ENCODE measurements around the gene CSRNP3. TPM values are rescaled to one million over a fixed set of nuclear protein-coding genes. Genes with fewer than 3 reads are reported as not detected.

Gene CSRNP3, protein sequence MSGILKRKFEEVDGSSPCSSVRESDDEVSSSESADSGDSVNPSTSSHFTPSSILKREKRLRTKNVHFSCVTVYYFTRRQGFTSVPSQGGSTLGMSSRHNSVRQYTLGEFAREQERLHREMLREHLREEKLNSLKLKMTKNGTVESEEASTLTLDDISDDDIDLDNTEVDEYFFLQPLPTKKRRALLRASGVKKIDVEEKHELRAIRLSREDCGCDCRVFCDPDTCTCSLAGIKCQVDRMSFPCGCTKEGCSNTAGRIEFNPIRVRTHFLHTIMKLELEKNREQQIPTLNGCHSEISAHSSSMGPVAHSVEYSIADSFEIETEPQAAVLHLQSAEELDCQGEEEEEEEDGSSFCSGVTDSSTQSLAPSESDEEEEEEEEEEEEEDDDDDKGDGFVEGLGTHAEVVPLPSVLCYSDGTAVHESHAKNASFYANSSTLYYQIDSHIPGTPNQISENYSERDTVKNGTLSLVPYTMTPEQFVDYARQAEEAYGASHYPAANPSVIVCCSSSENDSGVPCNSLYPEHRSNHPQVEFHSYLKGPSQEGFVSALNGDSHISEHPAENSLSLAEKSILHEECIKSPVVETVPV
- total RNA-seq, result not detected

DNA sequence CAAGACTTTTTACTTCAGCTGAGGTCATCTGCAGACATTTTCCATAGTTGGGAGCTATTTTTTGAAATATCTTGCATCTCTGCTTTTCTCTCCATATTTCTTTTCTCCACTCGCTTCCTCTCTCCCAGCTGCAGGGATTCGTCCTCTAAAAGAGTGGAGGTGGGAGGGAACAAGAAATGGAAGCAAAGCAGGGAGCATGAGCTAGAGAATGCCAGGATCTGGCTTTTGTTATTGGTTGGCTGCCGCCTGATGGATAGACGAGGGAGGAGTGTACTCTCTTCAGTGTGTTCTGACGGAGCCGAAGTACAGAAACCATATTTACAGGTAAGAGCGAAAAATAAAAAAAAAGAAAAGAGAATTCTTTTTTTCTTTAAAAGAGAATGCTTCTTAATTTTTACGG is at the start of gene CSRNP3:
TSS of gene CSRNP3 (plus strand) at position 282 of the 400 bp plus-strand sequence. CDS start 125,368 bp downstream, outside the sequence.
- peaks cover 4% of the 10 kb centered on the region for H3K27me3 Mint-ChIP-seq
- H3K9me3 Mint-ChIP-seq, result no peaks in the 10 kb centered on the region
- no peaks in the 10 kb centered on the region for H3K4me1 Mint-ChIP-seq
- no peak for ATAC-seq (replicated peaks)
- no peak within 1 kb of the TSS for H3K27ac Mint-ChIP-seq
- H3K4me3 Mint-ChIP-seq, result no peak within 1 kb of the TSS
- H3K36me3 Mint-ChIP-seq (ENCODE audit: low read depth), result no peaks in the 10 kb centered on the region

DNA sequence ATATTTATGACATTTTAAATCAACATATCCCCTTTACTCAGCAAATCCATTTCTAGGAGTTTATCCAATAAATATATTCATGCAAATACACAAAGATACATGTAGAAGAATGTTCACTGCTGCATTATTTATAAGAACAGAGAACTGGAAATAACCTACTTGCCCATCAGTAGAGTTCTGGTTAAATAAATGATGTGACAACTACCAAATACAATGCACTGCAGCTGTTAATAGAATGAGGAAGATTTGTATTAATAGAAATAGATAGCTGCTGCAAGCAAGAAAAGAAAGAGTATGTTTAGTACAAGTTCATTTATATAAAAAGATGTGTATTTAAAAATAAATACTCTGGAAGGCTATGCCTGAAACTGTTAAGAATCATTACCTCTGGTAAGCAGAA is 49.3 kb upstream of the CSRNP3 start:
- H3K4me1 Mint-ChIP-seq, result no peaks in the 10 kb centered on the region
- H3K27me3 Mint-ChIP-seq, result peaks cover 13% of the 10 kb centered on the region
- H3K36me3 Mint-ChIP-seq (ENCODE audit: low read depth), result no peaks in the 10 kb centered on the region
- ATAC-seq (replicated peaks), result no peak
- H3K27ac Mint-ChIP-seq, result no peak overlapping the region
- no peak overlapping the region for H3K4me3 Mint-ChIP-seq
- H3K9me3 Mint-ChIP-seq, result no peaks in the 10 kb centered on the region

DNA sequence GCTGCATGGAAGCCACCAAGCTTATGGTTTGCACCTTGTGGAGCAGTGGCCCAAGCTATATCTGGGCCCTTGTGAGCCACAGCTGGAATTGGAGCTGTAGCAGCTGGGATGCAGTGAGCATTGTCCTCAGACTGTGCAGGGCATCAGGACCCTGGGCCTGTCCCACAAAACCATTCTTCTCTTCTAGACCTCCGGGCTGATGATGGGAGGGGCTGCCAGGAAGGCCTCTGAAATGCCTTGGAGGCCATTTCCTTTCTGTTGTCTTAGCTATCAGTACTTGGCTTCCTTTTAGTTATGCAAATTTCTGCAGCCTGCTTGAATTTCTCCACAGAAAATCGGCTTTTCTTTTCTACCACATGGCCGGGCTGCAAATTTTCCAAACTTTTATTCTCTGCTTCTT is 46.4 kb upstream of the CSRNP3 start:
- no peaks in the 10 kb centered on the region for H3K4me1 Mint-ChIP-seq
- no peak overlapping the region for H3K4me3 Mint-ChIP-seq
- peaks cover 13% of the 10 kb centered on the region for H3K27me3 Mint-ChIP-seq
- H3K27ac Mint-ChIP-seq, result no peak overlapping the region
- ATAC-seq (replicated peaks), result no peak
- H3K9me3 Mint-ChIP-seq, result no peaks in the 10 kb centered on the region
- H3K36me3 Mint-ChIP-seq (ENCODE audit: low read depth), result no peaks in the 10 kb centered on the region

DNA sequence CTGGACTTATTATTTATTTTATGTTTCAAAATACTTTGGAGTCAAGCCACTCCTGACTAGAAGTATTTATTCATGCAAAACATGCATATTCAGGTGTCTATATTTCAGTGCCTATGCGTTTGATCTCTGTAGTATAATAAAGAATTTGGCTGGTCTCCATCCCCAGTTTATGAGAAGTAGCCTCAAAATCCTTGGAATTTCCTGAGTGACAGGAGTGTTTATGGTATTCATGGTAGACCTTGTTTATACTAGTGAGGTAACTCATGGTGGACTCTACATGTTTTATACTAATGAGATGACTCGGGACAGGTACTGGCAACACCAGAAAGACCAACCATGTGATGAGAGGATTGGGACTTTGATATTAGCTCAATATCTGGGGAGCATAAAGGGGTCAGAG is 43.9 kb upstream of the CSRNP3 start:
- no peak for ATAC-seq (replicated peaks)
- no peak overlapping the region for H3K27ac Mint-ChIP-seq
- no peaks in the 10 kb centered on the region for H3K4me1 Mint-ChIP-seq
- no peaks in the 10 kb centered on the region for H3K36me3 Mint-ChIP-seq (ENCODE audit: low read depth)
- no peaks in the 10 kb centered on the region for H3K9me3 Mint-ChIP-seq
- H3K4me3 Mint-ChIP-seq, result no peak overlapping the region
- H3K27me3 Mint-ChIP-seq, result peaks cover 7% of the 10 kb centered on the region

DNA sequence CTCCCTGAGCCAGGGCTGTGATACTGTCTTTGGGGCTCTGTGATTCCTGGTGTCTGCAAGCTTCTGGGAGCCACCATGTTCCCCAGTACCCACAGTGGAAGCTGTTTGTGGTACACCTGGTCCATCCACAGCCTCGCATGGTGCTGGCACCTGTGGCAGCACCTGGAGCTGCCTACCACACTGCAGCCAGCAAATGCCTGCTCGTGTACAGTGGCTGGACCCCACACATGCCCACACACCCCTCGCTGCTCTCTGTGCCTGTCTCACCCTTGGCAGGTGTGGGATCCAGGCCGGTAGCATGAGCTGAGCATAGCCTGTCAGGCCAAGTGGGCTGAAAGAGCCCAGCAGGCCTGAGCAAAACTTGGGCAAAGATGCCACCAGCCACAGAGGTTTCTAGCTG is 41.8 kb upstream of the CSRNP3 start:
- ATAC-seq (replicated peaks), result no peak
- H3K36me3 Mint-ChIP-seq (ENCODE audit: low read depth), result no peaks in the 10 kb centered on the region
- H3K4me3 Mint-ChIP-seq, result no peak overlapping the region
- H3K27me3 Mint-ChIP-seq, result peaks cover 3% of the 10 kb centered on the region
- H3K4me1 Mint-ChIP-seq, result no peaks in the 10 kb centered on the region
- H3K9me3 Mint-ChIP-seq, result no peaks in the 10 kb centered on the region
- no peak overlapping the region for H3K27ac Mint-ChIP-seq

DNA sequence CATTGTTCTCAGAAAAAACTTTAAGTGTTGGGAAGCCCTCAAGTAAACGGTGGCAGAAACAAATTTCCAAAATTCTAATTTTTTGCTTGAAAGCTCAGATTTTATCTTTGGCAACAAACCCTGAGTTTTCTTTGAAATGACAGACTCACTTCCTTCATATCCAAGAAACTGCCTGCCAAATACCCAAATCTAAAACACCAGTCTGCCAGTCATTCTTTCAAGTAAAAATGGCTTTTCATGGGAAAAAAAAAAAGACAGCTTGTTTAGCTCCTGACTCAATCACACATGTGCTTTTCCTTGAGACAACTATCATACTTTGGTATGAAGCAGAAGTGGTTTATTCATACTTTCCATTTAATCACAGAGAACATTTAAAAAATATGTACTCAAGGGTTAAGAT is 40.6 kb upstream of the CSRNP3 start:
- Mint-ChIP-seq H3K36me3 (ENCODE audit: low read depth) (no peaks in the 10 kb centered on the region), H3K9me3 (no peaks in the 10 kb centered on the region), H3K4me3 (no peak overlapping the region), H3K27ac (no peak overlapping the region), H3K4me1 (no peaks in the 10 kb centered on the region), H3K27me3 (peaks cover 3% of the 10 kb centered on the region)
- no peak for ATAC-seq (replicated peaks)

DNA sequence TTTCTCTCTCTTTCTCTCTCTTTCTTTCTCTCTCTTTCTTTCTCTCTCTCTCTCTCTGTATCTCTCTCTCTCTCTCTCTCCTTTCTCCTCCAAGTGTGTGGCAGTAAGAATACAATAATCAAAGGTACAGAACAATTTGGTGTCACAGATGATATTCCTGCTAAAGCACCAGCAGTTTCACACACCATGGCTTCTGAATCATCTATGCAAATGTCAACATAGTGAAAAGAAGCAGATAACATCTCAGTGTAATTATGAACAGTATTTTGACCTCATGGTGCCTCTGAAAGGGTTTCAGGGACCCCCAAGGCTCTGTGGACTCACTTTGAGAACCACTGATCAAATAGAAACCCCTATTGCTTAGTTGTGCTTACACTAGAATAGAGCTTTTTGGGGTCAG is 38.5 kb upstream of the CSRNP3 start:
- Mint-ChIP-seq H3K27me3 (peaks cover 3% of the 10 kb centered on the region), H3K4me3 (no peak overlapping the region), H3K4me1 (no peaks in the 10 kb centered on the region), H3K36me3 (ENCODE audit: low read depth) (no peaks in the 10 kb centered on the region), H3K9me3 (no peaks in the 10 kb centered on the region), H3K27ac (no peak overlapping the region)
- no peak for ATAC-seq (replicated peaks)

DNA sequence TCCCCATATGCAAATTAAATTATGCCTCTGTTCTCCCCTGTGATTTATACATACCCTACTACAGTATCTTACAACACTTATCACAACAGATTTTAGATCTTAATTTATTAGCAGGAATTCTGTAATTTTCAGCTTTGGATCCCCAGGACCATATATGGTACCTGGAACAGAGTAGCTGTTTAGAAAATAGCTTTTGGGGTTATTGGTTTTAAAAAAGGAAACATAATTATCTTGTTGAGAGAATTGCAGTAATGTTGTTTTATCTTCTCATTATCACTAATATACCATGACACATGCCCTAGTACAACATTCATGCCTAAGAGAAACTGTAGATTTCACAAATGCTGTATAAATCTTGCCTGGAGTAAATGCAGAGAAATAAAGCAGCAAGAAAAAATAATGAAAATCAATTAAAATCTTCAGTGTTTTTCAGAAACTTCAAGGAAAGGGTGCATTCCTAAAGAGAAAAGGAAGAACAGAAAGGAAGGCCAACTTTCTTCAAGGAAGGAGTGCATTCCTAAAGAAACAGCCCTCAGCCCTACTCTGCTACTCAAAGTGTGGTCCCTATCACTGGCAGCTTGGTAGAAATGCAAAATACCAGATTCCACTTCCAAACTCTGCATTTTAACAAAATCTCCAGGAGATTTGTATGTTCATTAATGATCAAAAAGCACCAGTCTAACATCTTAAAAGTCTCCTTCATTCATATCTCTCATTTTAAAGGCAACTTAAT is 37.1 kb upstream of the CSRNP3 start:
- peaks cover 3% of the 10 kb centered on the region for H3K27me3 Mint-ChIP-seq
- H3K36me3 Mint-ChIP-seq (ENCODE audit: low read depth), result no peaks in the 10 kb centered on the region
- no peaks in the 10 kb centered on the region for H3K9me3 Mint-ChIP-seq
- H3K4me1 Mint-ChIP-seq, result no peaks in the 10 kb centered on the region
- H3K4me3 Mint-ChIP-seq, result no peak overlapping the region
- H3K27ac Mint-ChIP-seq, result no peak overlapping the region
- no peak for ATAC-seq (replicated peaks)

DNA sequence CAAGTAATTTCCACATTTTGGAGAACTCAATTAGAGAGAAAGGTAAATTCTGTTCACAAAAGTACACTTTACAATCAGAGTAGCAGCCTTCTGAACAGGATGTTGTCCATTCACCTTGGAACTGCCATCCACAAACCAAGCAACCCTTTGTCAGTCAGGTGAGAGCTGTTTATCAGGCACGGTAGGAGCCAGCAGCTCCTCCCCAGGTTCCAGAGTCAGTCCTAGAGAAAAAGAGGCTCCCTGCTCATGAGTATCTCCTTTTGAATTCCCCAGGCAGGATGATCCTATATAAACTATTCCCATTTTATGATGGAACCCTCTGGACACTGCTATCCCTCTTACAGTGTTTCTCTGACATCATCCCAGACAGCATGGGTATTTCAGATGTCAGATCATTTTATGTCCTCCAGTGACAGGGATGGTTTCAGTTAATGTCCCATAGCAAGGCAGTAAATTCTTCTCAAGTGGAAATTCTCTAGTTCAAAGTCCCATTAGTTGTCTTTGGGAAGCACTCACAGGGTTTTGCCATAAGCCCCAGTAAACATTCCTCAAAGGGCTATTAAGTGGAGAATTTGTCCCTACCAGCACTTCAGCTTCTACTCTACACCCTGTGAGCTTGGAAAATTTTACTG is 34.5 kb upstream of the CSRNP3 start:
- Mint-ChIP-seq H3K27ac (no peak overlapping the region), H3K36me3 (ENCODE audit: low read depth) (no peaks in the 10 kb centered on the region), H3K4me1 (no peaks in the 10 kb centered on the region), H3K4me3 (no peak overlapping the region), H3K9me3 (no peaks in the 10 kb centered on the region), H3K27me3 (no peaks in the 10 kb centered on the region)
- ATAC-seq (replicated peaks), result no peak

DNA sequence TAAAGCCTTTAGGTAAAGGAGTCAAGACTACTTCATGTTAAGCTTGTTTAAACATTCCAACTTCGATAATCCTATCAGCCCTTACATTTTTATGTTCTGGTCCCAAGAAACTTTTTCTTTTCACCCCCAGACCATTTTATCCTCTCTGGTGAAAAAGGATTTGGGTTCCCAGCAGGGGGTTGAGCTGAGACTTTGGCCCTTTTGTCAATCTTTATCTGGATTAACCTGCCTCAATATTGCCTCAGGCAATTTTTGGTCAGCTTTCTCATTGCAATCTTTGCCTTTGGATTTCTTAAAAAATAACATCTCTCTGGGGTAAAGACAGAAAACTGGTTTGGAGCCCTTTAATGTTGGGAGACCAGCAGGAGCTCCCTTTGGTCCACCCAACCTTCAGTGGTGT is 33.9 kb upstream of the CSRNP3 start:
- ATAC-seq (replicated peaks), result no peak
- no peaks in the 10 kb centered on the region for H3K36me3 Mint-ChIP-seq (ENCODE audit: low read depth)
- no peak overlapping the region for H3K27ac Mint-ChIP-seq
- no peaks in the 10 kb centered on the region for H3K27me3 Mint-ChIP-seq
- H3K9me3 Mint-ChIP-seq, result no peaks in the 10 kb centered on the region
- H3K4me3 Mint-ChIP-seq, result no peak overlapping the region
- H3K4me1 Mint-ChIP-seq, result no peaks in the 10 kb centered on the region

DNA sequence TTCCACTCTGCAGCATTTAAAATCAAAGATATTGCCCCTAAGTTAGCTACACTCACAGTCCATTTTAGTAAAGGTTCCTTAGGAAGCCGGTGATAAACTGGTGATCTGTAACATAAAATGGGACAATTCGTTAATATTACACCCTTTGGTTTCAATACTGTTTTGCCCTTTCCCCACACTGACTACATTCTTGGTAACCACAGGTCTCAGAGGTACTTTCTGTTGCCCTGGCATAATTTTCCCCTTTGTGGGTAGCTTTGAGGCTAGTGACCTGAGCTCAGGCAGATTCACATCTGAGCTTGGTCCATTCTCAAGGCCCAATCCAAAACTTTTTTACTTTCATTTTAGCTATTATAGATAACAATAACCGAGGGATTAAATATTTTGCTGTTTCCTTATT is 32.9 kb upstream of the CSRNP3 start:
- Mint-ChIP-seq H3K4me1 (no peaks in the 10 kb centered on the region), H3K27me3 (no peaks in the 10 kb centered on the region), H3K27ac (no peak overlapping the region), H3K36me3 (ENCODE audit: low read depth) (no peaks in the 10 kb centered on the region), H3K4me3 (no peak overlapping the region), H3K9me3 (no peaks in the 10 kb centered on the region)
- no peak for ATAC-seq (replicated peaks)

DNA sequence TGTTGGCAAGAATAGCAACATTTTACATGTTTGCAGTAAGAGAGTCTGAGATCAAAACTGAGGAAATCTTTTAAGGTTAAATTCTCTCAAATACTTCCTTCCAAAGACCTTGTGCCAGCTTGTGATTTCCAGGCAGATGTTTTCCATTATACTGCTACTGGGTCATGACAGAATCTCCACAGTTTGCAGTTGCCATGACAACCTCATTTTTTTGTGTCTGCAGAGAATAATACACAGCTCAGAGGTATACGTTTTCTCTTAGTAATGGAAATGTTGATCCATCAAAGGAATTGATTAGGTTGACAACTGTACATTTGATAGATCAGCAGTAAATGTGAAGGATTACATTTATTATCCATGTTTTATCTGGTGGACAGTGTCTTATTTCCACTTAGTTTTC is 29.1 kb upstream of the CSRNP3 start:
- H3K27ac Mint-ChIP-seq, result no peak overlapping the region
- no peaks in the 10 kb centered on the region for H3K27me3 Mint-ChIP-seq
- no peak overlapping the region for H3K4me3 Mint-ChIP-seq
- H3K36me3 Mint-ChIP-seq (ENCODE audit: low read depth), result no peaks in the 10 kb centered on the region
- ATAC-seq (replicated peaks), result no peak
- H3K9me3 Mint-ChIP-seq, result no peaks in the 10 kb centered on the region
- no peaks in the 10 kb centered on the region for H3K4me1 Mint-ChIP-seq

DNA sequence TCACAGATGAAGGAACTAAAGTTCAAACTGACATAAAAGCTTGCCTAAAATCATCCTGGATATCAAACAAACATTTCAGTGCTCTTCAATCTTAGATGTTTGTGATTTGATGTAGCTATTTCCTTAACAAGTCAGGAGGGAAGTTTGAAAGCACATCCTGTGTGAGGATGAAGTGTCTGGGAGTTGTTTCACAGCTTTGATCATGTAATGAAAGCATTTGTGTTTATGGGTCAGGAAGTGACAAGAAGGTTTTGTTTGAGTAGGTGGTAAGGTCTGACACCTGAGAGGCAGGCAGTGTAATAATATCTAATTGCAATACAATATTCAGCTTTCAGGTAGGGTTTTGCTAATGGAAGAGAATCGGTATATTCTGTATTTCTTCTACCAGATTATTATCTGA is 26.0 kb upstream of the CSRNP3 start:
- Mint-ChIP-seq H3K27me3 (no peaks in the 10 kb centered on the region), H3K4me3 (no peak overlapping the region), H3K36me3 (ENCODE audit: low read depth) (no peaks in the 10 kb centered on the region), H3K4me1 (no peaks in the 10 kb centered on the region), H3K9me3 (no peaks in the 10 kb centered on the region), H3K27ac (no peak overlapping the region)
- ATAC-seq (replicated peaks), result no peak

DNA sequence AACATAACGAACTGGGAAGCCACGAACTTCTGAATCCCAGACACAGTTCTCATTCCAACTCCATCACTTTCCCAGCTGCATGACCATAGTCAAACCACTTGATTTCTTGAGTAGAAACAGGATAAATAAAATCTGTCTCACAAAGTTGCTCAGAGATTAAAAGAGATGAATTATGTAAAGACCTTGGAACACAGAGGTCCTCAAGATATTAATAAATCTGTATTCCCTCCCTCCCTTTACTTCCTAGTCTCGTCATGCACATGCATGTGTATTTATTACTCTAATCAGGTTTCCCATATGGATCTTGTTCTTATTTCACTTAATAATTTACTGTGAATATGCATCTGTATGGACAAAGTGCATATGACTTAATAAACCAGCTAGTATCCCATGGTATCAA is 21.1 kb upstream of the CSRNP3 start:
- Mint-ChIP-seq H3K9me3 (no peaks in the 10 kb centered on the region), H3K27ac (no peak overlapping the region), H3K27me3 (peaks cover 13% of the 10 kb centered on the region), H3K4me3 (no peak overlapping the region), H3K4me1 (no peaks in the 10 kb centered on the region), H3K36me3 (ENCODE audit: low read depth) (no peaks in the 10 kb centered on the region)
- no peak for ATAC-seq (replicated peaks)

DNA sequence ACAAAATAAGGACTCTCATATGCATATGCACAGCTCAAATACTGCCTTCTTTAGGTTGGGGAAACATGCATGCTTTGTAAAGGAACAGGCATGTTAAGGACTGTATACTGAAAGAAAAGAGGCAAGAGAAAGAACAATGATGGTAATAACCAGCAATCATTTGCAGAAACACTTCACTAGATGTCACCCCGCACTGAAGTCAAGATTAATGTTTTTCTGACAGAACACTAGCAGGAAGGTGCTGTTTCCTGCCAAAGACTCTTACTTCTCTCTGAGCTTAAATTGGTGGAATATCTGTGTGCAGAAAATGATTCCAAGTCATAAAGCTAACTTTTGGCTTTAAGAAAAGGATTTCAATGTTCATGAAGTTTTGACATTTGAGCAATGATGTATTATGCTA is 19.3 kb upstream of the CSRNP3 start:
- H3K9me3 Mint-ChIP-seq, result no peaks in the 10 kb centered on the region
- H3K27me3 Mint-ChIP-seq, result peaks cover 15% of the 10 kb centered on the region
- H3K4me3 Mint-ChIP-seq, result no peak overlapping the region
- no peak for ATAC-seq (replicated peaks)
- H3K36me3 Mint-ChIP-seq (ENCODE audit: low read depth), result no peaks in the 10 kb centered on the region
- no peaks in the 10 kb centered on the region for H3K4me1 Mint-ChIP-seq
- H3K27ac Mint-ChIP-seq, result no peak overlapping the region

All from activated T-helper 17 cell treated with anti-CD3 and anti-CD28 coated beads, Interleukin-2, amount 50 U/mL, for 72 hours (primary cell).